GM21447 (cell line): ENCODE results near the gene SLC1A5.
"Not testable (repeated sequence)": the region's sequence is repeated elsewhere in the genome, so short reads cannot be mapped to it uniquely, and the experiment has no call there.

Source experiments
- ATAC-seq: cut with Tn5 transposase; IDR thresholded peaks from one replicate; pipeline ENCODE4 v1.9.1; 2021; ENCODE audit not compliant: unreplicated experiment

SLC1A5 gene

GRCh38 chr19:46802152-46802551, 13.8 kb upstream of the SLC1A5 start:
- ATAC-seq: no peak

- no peak for ATAC-seq
Observed at GRCh38 chr19:46798713-46799112, 10.3 kb upstream of the SLC1A5 start.

- no peak for ATAC-seq
Observed at GRCh38 chr19:46797881-46798280, 9.5 kb upstream of the SLC1A5 start.

GRCh38 chr19:46791944-46792343, 3.5 kb upstream of the SLC1A5 start:
- no peak for ATAC-seq

- ATAC-seq: no peak
Observed at GRCh38 chr19:46789371-46789770, 977 bp upstream of the SLC1A5 start.

- no peak for ATAC-seq
Observed at GRCh38 chr19:46788968-46789338, 559 bp upstream of the SLC1A5 start.

- no peak for ATAC-seq
Observed at GRCh38 chr19:46787331-46788261, 798 bp downstream of the SLC1A5 start.

- no peak for ATAC-seq
Observed at GRCh38 chr19:46787040-46787330, 1.4 kb downstream of the SLC1A5 start.

- peak; percentile 39 for ATAC-seq
Observed at GRCh38 chr19:46786236-46787039, 2.0 kb downstream of the SLC1A5 start.

GRCh38 chr19:46785980-46786235, 2.5 kb downstream of the SLC1A5 start:
- ATAC-seq: no peak

- no peak for ATAC-seq
Observed at GRCh38 chr19:46785054-46785979, 3.1 kb downstream of the SLC1A5 start.

- peak; percentile 33 for ATAC-seq
Observed at GRCh38 chr19:46784262-46785053, 3.9 kb downstream of the SLC1A5 start.

- ATAC-seq: no peak
Observed at GRCh38 chr19:46783670-46784069, 4.7 kb downstream of the SLC1A5 start.

GRCh38 chr19:46782355-46783019, 5.9 kb downstream of the SLC1A5 start:
- ATAC-seq: no peak

GRCh38 chr19:46777956-46778645, 10.3 kb downstream of the SLC1A5 start:
- ATAC-seq: not testable (repeated sequence)

- ATAC-seq: no peak
Observed at GRCh38 chr19:46776927-46777911, 11.2 kb downstream of the SLC1A5 start.

- no peak for ATAC-seq
Observed at GRCh38 chr19:46775642-46776258, 12.6 kb downstream of the SLC1A5 start.

GRCh38 chr19:46773018-46773399, 15.4 kb downstream of the SLC1A5 start:
- no peak for ATAC-seq
